LHCN-M2 (cell line): Measurements from ENCODE around the gene DPY19L2. TPM values are rescaled to one million over a fixed set of nuclear protein-coding genes. Genes with fewer than 3 reads are reported as not detected.
"Not testable (repeated sequence)": the region's sequence is repeated elsewhere in the genome, so short reads cannot be mapped to it uniquely, and the experiment has no call there.

Source experiments
- DNase-seq: peaks from one replicate; pipeline ENCODE4 v3.0.0-alpha.2; 2012; ENCODE audit warnings: low read depth
- total RNA-seq: library from RNA; depleted of rRNA; stranded (reverse); fragments of >200 nt; gene quantifications from 2 replicates; pipeline ENCODE4 v1.2.3, GENCODE V29; 2014; rRNA removed

The DPY19L2 gene
- total RNA-seq, 1 experiment from 2014 or later = 9.8 TPM

DNA sequence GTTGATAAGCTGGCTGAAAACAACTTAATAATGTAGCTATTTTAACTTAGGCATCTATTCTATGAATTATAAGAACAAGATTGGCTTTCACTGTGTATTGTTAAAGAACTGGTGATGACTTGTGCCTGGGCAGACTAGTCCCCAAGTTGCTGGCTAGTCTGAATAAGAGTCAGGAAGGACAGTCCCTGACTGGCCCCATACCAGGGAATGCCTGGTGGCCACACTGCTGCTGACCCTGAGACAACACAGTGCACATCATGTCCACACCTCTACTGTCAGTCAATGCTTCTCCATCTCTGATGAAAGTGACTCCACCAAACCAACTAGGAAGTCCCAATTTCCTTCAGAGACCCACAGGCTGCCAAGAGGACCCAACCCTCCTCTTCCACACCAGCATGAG, 130.5 kb downstream of the DPY19L2 start:
- DNase-seq = not testable (repeated sequence)

DNA sequence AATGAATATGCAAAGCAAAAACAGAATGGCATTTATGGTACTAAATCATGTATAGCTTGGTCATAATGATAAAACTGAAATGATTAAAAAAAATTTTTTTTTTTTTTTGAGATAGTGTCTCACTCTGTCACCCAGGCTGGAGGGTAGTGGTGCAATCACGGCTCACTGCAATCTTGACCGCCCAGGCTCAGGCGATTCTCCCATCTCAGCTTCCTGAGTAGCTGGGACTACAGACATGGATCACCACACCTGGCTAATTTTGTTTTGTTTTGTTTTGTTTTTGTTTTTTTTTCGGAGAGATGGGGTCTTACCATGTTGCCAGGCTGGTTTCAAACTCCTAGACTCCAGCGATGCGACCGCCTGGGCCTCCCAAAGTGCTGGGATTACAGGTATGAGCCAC, 138.7 kb downstream of the DPY19L2 start:
- not testable (repeated sequence) for DNase-seq

DNA sequence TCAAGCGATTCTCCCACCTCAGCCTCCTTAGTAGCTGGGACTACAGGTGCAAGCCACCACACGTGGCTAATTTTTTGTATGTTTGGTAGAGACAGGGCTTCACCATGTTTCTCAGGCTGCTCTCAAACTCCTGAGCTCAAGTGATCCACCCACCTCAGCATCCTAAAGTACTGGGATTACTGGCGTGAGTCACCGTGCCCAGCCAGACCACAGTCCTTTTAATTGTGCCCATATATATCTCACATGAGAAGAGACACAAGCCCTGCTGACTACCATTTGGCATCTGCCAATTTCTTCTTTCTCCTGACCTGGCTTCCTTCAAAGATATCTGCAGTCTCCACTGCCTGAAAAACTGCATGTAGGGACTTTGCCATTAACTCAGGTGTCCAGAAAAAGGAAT, 142.5 kb downstream of the DPY19L2 start:
- DNase-seq = peak; percentile 36

DNA sequence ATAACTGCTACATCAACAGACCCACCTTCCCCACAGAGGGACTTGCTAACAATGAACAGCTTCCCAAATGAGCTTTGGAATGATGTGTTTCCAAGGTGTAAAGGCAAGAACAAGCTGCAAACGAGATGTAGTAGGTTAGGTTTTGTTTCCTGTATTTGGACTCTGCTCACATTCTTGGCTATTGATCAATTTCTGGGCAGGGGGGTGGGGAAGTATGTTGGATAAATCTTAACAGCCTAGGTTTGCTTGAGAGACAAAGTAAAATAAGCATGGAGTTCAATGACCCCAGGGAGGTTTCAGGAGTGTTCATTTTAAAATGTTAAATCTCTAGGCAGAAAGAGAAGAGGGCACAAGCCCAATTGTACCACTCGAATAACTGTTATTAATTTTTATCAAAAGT, 146.6 kb downstream of the DPY19L2 start:
- DNase-seq = no peak

Other genes starting within 250 kb of the DPY19L2 start
- gene RXYLT1, start 111.4 kb upstream of the DPY19L2 start, total RNA-seq = 30.6 and 32.9 TPM in 2 replicates
- gene SRGAP1, start 176.2 kb upstream of the DPY19L2 start, total RNA-seq = 3.7 and 4.2 TPM in 2 replicates